GM18505 (cell line): ENCODE measurements around the gene FAHD2B.
"Not testable (repeated sequence)": the region's sequence is repeated elsewhere in the genome, so short reads cannot be mapped to it uniquely, and the experiment has no call there.

ENCODE experiments used
- ATAC-seq: cut with Tn5 transposase; IDR thresholded peaks from one replicate; pipeline ENCODE4 v1.9.1; 2021; ENCODE audit not compliant: unreplicated experiment
- POLR2A ChIP-seq: IDR thresholded peaks from 4 replicates; pipeline ENCODE4 v1.6.1; 2011; ENCODE audit warnings: borderline replicate concordance; ENCODE audit not compliant: insufficient read depth, insufficient read length; ENCODE audit errors: extremely low read depth

FAHD2B gene

DNA sequence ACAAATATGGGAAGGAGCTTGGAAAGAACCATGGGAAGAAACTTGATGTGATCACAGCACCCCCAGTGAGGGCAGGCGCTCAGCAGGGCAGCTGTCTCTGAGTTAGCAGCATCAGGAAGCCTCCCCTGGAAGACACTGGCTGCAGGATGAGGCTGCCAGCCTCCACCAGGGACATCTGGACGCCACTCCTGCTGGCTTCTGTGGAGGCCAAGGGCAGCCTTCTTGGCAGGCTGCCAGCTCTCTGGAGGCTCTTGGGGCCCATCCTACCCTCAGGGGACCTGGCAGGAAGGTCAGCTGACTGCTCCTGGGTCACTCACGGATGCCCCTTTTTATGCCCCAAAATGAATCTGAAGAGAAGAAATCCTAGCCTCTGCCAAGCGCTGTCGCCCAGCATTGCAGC is 26.0 kb downstream of the FAHD2B start:
- ATAC-seq = not testable (repeated sequence)

GRCh38 chr2:97068074-97068473 is 26.6 kb downstream of the FAHD2B start:
- no peak for ATAC-seq
- TF ChIP-seq POLR2A = no peak

GRCh38 chr2:97067279-97068004 is 27.2 kb downstream of the FAHD2B start:
- no peak for TF ChIP-seq POLR2A
- no peak for ATAC-seq

DNA sequence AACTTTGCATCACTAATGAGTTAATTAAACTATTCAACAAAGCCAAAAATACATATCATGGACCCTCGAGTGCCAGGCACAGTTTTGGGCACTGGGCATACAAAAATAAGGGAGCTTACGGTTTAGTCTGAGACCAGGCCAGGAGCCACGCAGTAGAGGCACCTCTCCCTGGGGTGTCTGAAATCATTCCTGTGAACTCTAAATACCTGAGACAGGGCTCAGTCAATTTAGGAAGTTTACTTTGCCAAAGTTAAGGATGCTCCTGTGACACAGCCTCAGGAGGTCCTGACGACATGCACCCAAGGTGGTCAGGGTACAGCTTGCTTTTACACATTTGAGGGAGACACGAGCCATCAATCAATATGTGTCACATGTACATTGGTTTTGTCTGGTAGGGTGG is 28.7 kb downstream of the FAHD2B start:
- ATAC-seq = not testable (repeated sequence)

GRCh38 chr2:97062020-97062419 is 32.7 kb downstream of the FAHD2B start:
- ATAC-seq = not testable (repeated sequence)

GRCh38 chr2:97059782-97060181 is 34.9 kb downstream of the FAHD2B start:
- not testable (repeated sequence) for ATAC-seq

DNA sequence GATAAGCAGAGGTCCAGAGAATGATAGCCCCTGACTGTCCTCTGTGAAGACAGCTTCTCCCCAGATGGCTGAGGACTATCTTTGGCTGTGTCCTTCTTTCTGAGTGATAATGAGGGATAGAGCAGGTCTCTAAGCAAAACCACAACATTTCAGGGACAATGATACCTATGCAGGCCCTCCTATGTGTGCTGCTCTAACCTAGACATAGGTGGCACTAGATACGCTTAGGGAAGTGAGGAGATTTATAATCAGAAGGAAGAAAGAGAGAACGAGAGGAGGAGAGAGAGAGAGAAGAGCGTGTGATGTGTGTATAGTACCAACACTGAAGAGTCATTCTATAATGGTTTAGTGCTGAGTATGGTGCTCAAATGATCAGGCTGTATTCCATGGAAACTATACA is 38.5 kb downstream of the FAHD2B start:
- ATAC-seq = not testable (repeated sequence)

GRCh38 chr2:97050032-97050431 is 44.6 kb downstream of the FAHD2B start:
- not testable (repeated sequence) for ATAC-seq

DNA sequence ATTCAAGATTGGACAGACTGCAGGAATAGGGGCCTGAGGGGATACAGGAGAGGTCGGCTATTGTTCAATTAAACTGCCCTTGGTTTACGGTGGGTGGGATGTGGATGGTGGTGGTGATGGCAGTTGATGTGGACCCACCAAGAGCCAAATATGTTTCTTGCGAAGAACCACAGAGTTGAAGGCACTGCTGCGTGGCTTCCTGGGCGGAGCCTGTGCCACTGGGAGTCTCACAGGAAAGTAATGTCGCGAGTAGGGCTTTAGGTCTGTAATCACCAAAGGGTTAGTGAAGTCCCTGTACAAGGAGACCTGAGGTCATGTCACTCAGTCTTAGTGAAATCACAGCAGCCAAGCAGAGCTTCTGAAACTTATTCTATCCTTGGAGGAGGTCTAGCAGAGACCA is 46.2 kb downstream of the FAHD2B start:
- ATAC-seq = not testable (repeated sequence)

GRCh38 chr2:97046676-97047075 is 48.0 kb downstream of the FAHD2B start:
- ATAC-seq = not testable (repeated sequence)

DNA sequence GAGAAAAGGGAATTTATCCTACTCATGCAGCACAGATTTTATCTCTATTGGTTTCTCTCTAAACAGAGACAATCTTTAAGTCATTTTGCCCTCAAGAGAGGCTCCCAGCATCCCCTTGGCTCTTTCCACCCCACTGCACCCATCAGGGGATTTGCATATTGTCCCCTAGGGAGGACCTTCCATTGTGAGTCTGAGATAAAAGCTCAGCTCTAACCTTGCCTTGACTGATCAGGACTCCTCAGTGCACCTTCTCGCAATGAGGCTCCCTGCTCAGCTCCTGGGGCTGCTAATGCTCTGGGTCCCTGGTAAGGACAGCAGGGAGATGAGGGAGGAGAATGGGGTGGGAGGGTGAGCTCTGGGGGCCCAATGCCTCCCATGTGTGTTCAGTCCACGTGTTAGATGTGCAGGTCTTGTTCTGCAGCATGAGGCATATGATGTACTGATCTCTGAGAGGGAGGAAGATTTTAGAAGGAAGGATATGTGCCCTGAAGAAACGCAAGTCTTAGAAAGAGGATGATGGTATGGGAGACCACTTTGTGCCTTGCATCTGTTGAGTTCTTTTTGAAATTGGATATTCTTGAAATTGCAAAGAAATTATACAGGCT is 48.7 kb downstream of the FAHD2B start:
- ATAC-seq = not testable (repeated sequence)
